Panc1 (cell line): ENCODE measurements around the gene ADAM10.

Experiments
- POLR2AphosphoS5 ChIP-seq: IDR thresholded peaks from 2 replicates; pipeline ENCODE4 v1.6.1; 2012; ENCODE audit warnings: mild to moderate bottlenecking, low read depth, low read length, moderate library complexity
- SIN3A ChIP-seq: IDR thresholded peaks from 2 replicates; pipeline ENCODE4 v1.6.1; 2012; ENCODE audit warnings: low read depth, mild to moderate bottlenecking, low read length, moderate library complexity, borderline replicate concordance; ENCODE audit not compliant: insufficient read depth
- TCF7L2 ChIP-seq: IDR thresholded peaks from 2 replicates; pipeline ENCODE4 v1.6.1; 2011; ENCODE audit warnings: mild to moderate bottlenecking, low read depth, low read length, inconsistent platforms
- TF ChIP-seq, protein P1 (sequence below): fragments of 450-650 bp; IDR thresholded peaks from 2 replicates; pipeline ENCODE4 v1.5.1; 2017; ENCODE audit warnings: mild to moderate bottlenecking

DNA sequence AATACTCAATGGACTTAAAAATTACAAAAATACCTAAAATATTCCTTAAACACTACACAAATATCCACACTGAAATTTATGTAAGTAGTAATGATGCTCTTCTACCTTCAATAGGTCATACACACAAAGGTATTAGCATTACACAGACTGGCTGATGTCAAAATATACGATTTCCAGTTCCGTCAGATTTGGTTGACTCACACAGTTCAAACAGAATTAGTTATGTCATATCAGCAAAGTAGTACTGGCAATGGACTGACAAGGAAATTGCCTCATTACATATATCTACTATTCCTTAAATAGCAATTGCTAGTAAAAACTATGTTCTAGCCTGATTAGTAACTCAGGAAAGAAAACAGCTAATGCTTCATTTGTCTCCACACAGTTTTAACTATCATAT, 70.8 kb downstream of the ADAM10 start:
- TF ChIP-seq, protein P1, sequence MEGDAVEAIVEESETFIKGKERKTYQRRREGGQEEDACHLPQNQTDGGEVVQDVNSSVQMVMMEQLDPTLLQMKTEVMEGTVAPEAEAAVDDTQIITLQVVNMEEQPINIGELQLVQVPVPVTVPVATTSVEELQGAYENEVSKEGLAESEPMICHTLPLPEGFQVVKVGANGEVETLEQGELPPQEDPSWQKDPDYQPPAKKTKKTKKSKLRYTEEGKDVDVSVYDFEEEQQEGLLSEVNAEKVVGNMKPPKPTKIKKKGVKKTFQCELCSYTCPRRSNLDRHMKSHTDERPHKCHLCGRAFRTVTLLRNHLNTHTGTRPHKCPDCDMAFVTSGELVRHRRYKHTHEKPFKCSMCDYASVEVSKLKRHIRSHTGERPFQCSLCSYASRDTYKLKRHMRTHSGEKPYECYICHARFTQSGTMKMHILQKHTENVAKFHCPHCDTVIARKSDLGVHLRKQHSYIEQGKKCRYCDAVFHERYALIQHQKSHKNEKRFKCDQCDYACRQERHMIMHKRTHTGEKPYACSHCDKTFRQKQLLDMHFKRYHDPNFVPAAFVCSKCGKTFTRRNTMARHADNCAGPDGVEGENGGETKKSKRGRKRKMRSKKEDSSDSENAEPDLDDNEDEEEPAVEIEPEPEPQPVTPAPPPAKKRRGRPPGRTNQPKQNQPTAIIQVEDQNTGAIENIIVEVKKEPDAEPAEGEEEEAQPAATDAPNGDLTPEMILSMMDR, result no peak
- TF ChIP-seq SIN3A (no peak), POLR2AphosphoS5 (no peak), TCF7L2 (no peak)
